DND-41 (cell line): ENCODE measurements around the gene CFAP20DC.

Source experiments
- EZH2 ChIP-seq: IDR thresholded peaks from 3 replicates; pipeline ENCODE4 v1.6.1; 2012; ENCODE audit warnings: borderline replicate concordance, low read depth, mild to moderate bottlenecking, moderate library complexity, low read length, inconsistent platforms; ENCODE audit not compliant: severe bottlenecking
- TF ChIP-seq, protein P1 (sequence below): IDR thresholded peaks from 2 replicates; pipeline ENCODE4 v1.5.1; 2012; ENCODE audit warnings: borderline replicate concordance, low read length, moderate library complexity, mild to moderate bottlenecking; ENCODE audit not compliant: poor library complexity, severe bottlenecking; ENCODE audit errors: extremely low read depth

DNA sequence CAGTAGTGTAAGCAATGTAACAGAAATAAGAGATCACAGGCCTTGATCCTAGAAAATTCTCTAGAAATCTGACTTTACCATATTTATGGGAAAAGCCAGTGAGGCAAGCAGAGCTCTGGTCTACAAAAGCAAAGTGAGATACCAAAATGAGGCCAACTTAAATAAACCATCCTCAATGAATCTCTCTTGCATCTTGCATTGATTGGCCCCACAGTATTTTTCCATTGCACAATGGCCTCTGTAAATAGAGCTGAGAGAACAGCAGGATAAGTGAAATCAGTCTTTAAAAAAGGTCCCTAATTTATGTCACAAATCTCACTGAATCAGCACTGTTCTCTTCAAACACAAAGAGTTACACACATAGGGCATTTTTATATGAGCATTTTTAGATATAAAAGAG lies 8.9 kb downstream of the CFAP20DC start:
- TF ChIP-seq, protein P1, sequence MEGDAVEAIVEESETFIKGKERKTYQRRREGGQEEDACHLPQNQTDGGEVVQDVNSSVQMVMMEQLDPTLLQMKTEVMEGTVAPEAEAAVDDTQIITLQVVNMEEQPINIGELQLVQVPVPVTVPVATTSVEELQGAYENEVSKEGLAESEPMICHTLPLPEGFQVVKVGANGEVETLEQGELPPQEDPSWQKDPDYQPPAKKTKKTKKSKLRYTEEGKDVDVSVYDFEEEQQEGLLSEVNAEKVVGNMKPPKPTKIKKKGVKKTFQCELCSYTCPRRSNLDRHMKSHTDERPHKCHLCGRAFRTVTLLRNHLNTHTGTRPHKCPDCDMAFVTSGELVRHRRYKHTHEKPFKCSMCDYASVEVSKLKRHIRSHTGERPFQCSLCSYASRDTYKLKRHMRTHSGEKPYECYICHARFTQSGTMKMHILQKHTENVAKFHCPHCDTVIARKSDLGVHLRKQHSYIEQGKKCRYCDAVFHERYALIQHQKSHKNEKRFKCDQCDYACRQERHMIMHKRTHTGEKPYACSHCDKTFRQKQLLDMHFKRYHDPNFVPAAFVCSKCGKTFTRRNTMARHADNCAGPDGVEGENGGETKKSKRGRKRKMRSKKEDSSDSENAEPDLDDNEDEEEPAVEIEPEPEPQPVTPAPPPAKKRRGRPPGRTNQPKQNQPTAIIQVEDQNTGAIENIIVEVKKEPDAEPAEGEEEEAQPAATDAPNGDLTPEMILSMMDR, result no peak
- no peak for TF ChIP-seq EZH2
